NCI-H226 (cell line): ENCODE measurements around the gene TNFRSF8.
"Not testable (repeated sequence)": the region's sequence is repeated elsewhere in the genome, so short reads cannot be mapped to it uniquely, and the experiment has no call there.

Experiments used
- DNase-seq: peaks from one replicate; pipeline ENCODE4 v3.0.0-alpha.2; 2015

The TNFRSF8 gene

GRCh38 chr1:12039164-12039525 is 24.0 kb upstream of the TNFRSF8 start:
- DNase-seq, result no peak

GRCh38 chr1:12039824-12040456 is 23.2 kb upstream of the TNFRSF8 start:
- not testable (repeated sequence) for DNase-seq

GRCh38 chr1:12040457-12041051 is 22.5 kb upstream of the TNFRSF8 start:
- no peak for DNase-seq

- DNase-seq, result not testable (repeated sequence)
Observed at GRCh38 chr1:12044187-12044877, 18.8 kb upstream of the TNFRSF8 start.

GRCh38 chr1:12046749-12047119 is 16.4 kb upstream of the TNFRSF8 start:
- DNase-seq, result no peak

GRCh38 chr1:12047120-12047876 is 15.8 kb upstream of the TNFRSF8 start:
- DNase-seq, result no peak

GRCh38 chr1:12048372-12048771 is 14.7 kb upstream of the TNFRSF8 start:
- DNase-seq, result no peak

- no peak for DNase-seq
Observed at GRCh38 chr1:12049616-12050015, 13.5 kb upstream of the TNFRSF8 start.

GRCh38 chr1:12051361-12051760 is 11.7 kb upstream of the TNFRSF8 start:
- no peak for DNase-seq

- DNase-seq, result peak; percentile 86
Observed at GRCh38 chr1:12052008-12052573, 11.0 kb upstream of the TNFRSF8 start.

GRCh38 chr1:12052997-12053686 is 10.0 kb upstream of the TNFRSF8 start:
- no peak for DNase-seq

GRCh38 chr1:12053752-12054548 is 9.2 kb upstream of the TNFRSF8 start:
- DNase-seq, result peak; percentile 26

- DNase-seq, result no peak
Observed at GRCh38 chr1:12055259-12055658, 7.8 kb upstream of the TNFRSF8 start.

- DNase-seq, result peak; percentile 41
Observed at GRCh38 chr1:12056331-12056841, 6.7 kb upstream of the TNFRSF8 start.

- DNase-seq, result peak; percentile 57
Observed at GRCh38 chr1:12057382-12057781, 5.7 kb upstream of the TNFRSF8 start.

- DNase-seq, result no peak
Observed at GRCh38 chr1:12057940-12058687, 5.0 kb upstream of the TNFRSF8 start.

- no peak for DNase-seq
Observed at GRCh38 chr1:12059226-12059625, 3.9 kb upstream of the TNFRSF8 start.

- no peak for DNase-seq
Observed at GRCh38 chr1:12059722-12060464, 3.2 kb upstream of the TNFRSF8 start.

GRCh38 chr1:12060500-12060899 is 2.6 kb upstream of the TNFRSF8 start:
- no peak for DNase-seq
